GM19043 (cell line): ENCODE measurements around the gene TCF25.

Source experiments
- ATAC-seq: cut with Tn5 transposase; IDR thresholded peaks from one replicate; pipeline ENCODE4 v1.9.1; 2021; ENCODE audit warnings: low read depth; ENCODE audit not compliant: unreplicated experiment

Gene TCF25

DNA sequence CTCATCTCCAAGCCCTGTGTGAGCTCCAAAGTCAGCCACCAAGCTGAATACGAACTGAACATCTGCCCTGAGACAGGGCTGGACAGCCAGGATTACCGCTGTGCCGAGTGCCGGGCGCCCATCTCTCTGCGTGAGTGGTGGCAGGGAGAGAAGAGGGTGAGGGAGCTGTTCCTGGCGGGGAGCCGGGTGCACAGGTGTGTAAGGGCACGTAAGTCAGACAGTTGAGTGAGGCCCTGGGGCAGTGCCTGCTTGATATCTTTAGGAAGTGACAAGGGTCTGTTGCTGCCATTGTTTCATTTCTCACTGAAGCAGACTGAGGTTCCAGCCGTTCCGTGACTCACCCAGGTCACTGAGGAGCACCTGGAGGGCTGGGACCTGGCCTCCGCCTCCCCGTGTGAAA lies 87.6 kb downstream of the TCF25 start:
- ATAC-seq, result no peak
